H1 (cell line): Measurements from ENCODE around the gene GNAI1.

ENCODE experiments used
- HDAC6 ChIP-seq: IDR thresholded peaks from one replicate; pipeline ENCODE4 v1.7.1; 2012; ENCODE audit warnings: low read depth, mild to moderate bottlenecking, inconsistent platforms, low read length, moderate library complexity
- POLR2A ChIP-seq, 2 experiments: IDR thresholded peaks; 1 replicate in 1 of 2; 2 replicates in 1 of 2; pipeline ENCODE4 v1.6.1; 2011; ENCODE audit warnings: low read depth in 2 of 2, low read length in 2 of 2, mild to moderate bottlenecking in 2 of 2; ENCODE audit errors: control extremely low read depth in 1 of 2
- SP2 ChIP-seq: IDR thresholded peaks from 2 replicates; pipeline ENCODE4 v1.6.1; 2012; ENCODE audit warnings: mild to moderate bottlenecking, low read length, inconsistent platforms
- TEAD4 ChIP-seq: IDR thresholded peaks from 2 replicates; pipeline ENCODE4 v1.6.1; 2012; ENCODE audit warnings: low read depth, low read length, inconsistent platforms, mixed read lengths
- TF ChIP-seq, protein P1 (sequence below): fragments of 300-600 bp; sonication (generic); IDR thresholded peaks from 2 replicates; pipeline ENCODE4 v1.7.1; 2012; ENCODE audit warnings: low read length, moderate library complexity, mild to moderate bottlenecking, inconsistent platforms; ENCODE audit not compliant: insufficient replicate concordance
- TF ChIP-seq, protein P2 (sequence below), 3 experiments: IDR thresholded peaks; 1 replicate in 2 of 3; 2 replicates in 1 of 3; pipeline versions ENCODE4 v1.5.1 to v1.6.1; 2011; ENCODE audit warnings: low read length in 3 of 3, mild to moderate bottlenecking in 3 of 3, inconsistent platforms in 2 of 3, low read depth in 1 of 3, moderate library complexity in 1 of 3; ENCODE audit not compliant: insufficient read depth in 1 of 3; ENCODE audit errors: control extremely low read depth in 1 of 3
- TF ChIP-seq, protein P3 (sequence below): IDR thresholded peaks from 2 replicates; pipeline ENCODE4 v1.6.1; 2012; ENCODE audit warnings: low read length, inconsistent platforms

DNA sequence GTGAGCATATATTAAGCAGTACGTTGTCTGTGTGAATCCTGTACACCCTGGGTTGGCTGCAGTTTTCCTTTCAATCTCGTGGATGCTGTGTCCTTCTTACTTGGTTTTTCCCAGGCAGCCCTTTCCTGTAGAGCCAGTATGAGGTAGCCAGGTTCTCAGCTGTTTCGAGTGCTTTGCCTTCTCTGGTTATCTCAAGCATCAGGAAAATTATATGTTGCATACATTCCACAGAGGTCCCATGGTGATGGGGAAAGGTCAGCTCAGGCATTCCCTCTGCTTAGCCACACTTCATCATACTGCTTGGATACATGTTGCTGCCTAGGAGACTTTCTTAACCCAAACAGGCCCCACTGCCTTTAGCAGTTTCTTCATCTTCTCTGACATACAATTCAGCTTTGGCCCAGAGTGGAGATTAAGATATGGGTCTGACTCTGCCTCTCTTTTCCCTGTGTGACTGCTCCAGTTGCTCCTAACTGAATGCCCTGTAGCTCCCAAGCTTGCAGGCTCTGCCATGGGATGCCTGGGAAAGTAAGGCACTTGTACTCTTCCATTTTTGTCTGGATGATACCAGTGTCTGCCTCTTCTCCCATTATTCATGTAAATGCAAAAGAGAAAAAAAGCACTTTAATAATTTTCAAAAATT lies 11.3 kb downstream of the GNAI1 start:
- TF ChIP-seq POLR2A (IDR thresholded peaks at IDR 0.05; ENCODE audit: control extremely low read depth in 1 of 2, low read depth in 2 of 2, low read length in 2 of 2) (no peak), TEAD4 (no peak), HDAC6 (no peak), SP2 (no peak)
- TF ChIP-seq, protein P1, sequence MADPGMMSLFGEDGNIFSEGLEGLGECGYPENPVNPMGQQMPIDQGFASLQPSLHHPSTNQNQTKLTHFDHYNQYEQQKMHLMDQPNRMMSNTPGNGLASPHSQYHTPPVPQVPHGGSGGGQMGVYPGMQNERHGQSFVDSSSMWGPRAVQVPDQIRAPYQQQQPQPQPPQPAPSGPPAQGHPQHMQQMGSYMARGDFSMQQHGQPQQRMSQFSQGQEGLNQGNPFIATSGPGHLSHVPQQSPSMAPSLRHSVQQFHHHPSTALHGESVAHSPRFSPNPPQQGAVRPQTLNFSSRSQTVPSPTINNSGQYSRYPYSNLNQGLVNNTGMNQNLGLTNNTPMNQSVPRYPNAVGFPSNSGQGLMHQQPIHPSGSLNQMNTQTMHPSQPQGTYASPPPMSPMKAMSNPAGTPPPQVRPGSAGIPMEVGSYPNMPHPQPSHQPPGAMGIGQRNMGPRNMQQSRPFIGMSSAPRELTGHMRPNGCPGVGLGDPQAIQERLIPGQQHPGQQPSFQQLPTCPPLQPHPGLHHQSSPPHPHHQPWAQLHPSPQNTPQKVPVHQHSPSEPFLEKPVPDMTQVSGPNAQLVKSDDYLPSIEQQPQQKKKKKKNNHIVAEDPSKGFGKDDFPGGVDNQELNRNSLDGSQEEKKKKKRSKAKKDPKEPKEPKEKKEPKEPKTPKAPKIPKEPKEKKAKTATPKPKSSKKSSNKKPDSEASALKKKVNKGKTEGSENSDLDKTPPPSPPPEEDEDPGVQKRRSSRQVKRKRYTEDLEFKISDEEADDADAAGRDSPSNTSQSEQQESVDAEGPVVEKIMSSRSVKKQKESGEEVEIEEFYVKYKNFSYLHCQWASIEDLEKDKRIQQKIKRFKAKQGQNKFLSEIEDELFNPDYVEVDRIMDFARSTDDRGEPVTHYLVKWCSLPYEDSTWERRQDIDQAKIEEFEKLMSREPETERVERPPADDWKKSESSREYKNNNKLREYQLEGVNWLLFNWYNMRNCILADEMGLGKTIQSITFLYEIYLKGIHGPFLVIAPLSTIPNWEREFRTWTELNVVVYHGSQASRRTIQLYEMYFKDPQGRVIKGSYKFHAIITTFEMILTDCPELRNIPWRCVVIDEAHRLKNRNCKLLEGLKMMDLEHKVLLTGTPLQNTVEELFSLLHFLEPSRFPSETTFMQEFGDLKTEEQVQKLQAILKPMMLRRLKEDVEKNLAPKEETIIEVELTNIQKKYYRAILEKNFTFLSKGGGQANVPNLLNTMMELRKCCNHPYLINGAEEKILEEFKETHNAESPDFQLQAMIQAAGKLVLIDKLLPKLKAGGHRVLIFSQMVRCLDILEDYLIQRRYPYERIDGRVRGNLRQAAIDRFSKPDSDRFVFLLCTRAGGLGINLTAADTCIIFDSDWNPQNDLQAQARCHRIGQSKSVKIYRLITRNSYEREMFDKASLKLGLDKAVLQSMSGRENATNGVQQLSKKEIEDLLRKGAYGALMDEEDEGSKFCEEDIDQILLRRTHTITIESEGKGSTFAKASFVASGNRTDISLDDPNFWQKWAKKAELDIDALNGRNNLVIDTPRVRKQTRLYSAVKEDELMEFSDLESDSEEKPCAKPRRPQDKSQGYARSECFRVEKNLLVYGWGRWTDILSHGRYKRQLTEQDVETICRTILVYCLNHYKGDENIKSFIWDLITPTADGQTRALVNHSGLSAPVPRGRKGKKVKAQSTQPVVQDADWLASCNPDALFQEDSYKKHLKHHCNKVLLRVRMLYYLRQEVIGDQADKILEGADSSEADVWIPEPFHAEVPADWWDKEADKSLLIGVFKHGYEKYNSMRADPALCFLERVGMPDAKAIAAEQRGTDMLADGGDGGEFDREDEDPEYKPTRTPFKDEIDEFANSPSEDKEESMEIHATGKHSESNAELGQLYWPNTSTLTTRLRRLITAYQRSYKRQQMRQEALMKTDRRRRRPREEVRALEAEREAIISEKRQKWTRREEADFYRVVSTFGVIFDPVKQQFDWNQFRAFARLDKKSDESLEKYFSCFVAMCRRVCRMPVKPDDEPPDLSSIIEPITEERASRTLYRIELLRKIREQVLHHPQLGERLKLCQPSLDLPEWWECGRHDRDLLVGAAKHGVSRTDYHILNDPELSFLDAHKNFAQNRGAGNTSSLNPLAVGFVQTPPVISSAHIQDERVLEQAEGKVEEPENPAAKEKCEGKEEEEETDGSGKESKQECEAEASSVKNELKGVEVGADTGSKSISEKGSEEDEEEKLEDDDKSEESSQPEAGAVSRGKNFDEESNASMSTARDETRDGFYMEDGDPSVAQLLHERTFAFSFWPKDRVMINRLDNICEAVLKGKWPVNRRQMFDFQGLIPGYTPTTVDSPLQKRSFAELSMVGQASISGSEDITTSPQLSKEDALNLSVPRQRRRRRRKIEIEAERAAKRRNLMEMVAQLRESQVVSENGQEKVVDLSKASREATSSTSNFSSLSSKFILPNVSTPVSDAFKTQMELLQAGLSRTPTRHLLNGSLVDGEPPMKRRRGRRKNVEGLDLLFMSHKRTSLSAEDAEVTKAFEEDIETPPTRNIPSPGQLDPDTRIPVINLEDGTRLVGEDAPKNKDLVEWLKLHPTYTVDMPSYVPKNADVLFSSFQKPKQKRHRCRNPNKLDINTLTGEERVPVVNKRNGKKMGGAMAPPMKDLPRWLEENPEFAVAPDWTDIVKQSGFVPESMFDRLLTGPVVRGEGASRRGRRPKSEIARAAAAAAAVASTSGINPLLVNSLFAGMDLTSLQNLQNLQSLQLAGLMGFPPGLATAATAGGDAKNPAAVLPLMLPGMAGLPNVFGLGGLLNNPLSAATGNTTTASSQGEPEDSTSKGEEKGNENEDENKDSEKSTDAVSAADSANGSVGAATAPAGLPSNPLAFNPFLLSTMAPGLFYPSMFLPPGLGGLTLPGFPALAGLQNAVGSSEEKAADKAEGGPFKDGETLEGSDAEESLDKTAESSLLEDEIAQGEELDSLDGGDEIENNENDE, result no peak
- TF ChIP-seq, protein P2, sequence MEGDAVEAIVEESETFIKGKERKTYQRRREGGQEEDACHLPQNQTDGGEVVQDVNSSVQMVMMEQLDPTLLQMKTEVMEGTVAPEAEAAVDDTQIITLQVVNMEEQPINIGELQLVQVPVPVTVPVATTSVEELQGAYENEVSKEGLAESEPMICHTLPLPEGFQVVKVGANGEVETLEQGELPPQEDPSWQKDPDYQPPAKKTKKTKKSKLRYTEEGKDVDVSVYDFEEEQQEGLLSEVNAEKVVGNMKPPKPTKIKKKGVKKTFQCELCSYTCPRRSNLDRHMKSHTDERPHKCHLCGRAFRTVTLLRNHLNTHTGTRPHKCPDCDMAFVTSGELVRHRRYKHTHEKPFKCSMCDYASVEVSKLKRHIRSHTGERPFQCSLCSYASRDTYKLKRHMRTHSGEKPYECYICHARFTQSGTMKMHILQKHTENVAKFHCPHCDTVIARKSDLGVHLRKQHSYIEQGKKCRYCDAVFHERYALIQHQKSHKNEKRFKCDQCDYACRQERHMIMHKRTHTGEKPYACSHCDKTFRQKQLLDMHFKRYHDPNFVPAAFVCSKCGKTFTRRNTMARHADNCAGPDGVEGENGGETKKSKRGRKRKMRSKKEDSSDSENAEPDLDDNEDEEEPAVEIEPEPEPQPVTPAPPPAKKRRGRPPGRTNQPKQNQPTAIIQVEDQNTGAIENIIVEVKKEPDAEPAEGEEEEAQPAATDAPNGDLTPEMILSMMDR (IDR thresholded peaks at IDR 0.05; ENCODE audit: control extremely low read depth in 1 of 3, insufficient read depth in 1 of 3, low read depth in 1 of 3, low read length in 3 of 3), result no peak
- TF ChIP-seq, protein P3, sequence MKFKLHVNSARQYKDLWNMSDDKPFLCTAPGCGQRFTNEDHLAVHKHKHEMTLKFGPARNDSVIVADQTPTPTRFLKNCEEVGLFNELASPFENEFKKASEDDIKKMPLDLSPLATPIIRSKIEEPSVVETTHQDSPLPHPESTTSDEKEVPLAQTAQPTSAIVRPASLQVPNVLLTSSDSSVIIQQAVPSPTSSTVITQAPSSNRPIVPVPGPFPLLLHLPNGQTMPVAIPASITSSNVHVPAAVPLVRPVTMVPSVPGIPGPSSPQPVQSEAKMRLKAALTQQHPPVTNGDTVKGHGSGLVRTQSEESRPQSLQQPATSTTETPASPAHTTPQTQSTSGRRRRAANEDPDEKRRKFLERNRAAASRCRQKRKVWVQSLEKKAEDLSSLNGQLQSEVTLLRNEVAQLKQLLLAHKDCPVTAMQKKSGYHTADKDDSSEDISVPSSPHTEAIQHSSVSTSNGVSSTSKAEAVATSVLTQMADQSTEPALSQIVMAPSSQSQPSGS, result no peak
